Measurements from ENCODE around the gene TRPM5.

The TRPM5 gene

GRCh38 chr11:2406451-2406850 is 37.9 kb downstream of the TRPM5 start:
- peaks cover 15% of the 10 kb centered on the region for H3K36me3 ChIP-seq (replicated peaks)
- no peak overlapping the region for H3K27ac ChIP-seq
- no peak for DNase-seq
- in situ Hi-C loops (cut with HindIII; ENCODE audit: low pct_ligation_motif_present, low sequenced_read_pairs): no loop called here
- TF ChIP-seq CTCF (IDR thresholded peaks at IDR 0.05; ENCODE audit: low read depth, low read length, missing control alignments): no peak
- H3K4me3 ChIP-seq (ENCODE audit: low read depth, low read length): no peak overlapping the region
- peaks cover 2% of the 10 kb centered on the region for H3K27me3 ChIP-seq (replicated peaks)

GRCh38 chr11:2404735-2405196 is 39.5 kb downstream of the TRPM5 start:
- peaks cover 2% of the 10 kb centered on the region for H3K27me3 ChIP-seq (replicated peaks)
- no peak overlapping the region for H3K4me3 ChIP-seq (ENCODE audit: low read depth, low read length)
- no peak for TF ChIP-seq CTCF (IDR thresholded peaks at IDR 0.05; ENCODE audit: low read depth, low read length, missing control alignments)
- no peak for DNase-seq
- H3K27ac ChIP-seq: no peak overlapping the region
- in situ Hi-C loops (cut with HindIII; ENCODE audit: low pct_ligation_motif_present, low sequenced_read_pairs): no loop called here
- H3K36me3 ChIP-seq (replicated peaks): peaks cover 15% of the 10 kb centered on the region

GRCh38 chr11:2402890-2403645 is 41.2 kb downstream of the TRPM5 start:
- no peak overlapping the region for H3K27ac ChIP-seq
- TF ChIP-seq CTCF (IDR thresholded peaks at IDR 0.05; ENCODE audit: low read depth, low read length, missing control alignments): no peak
- in situ Hi-C loops (cut with HindIII; ENCODE audit: low pct_ligation_motif_present, low sequenced_read_pairs): no loop called here
- H3K36me3 ChIP-seq (replicated peaks): peaks cover 18% of the 10 kb centered on the region
- no peak overlapping the region for H3K4me3 ChIP-seq (ENCODE audit: low read depth, low read length)
- no peak for DNase-seq
- H3K27me3 ChIP-seq (replicated peaks): no peaks in the 10 kb centered on the region

GRCh38 chr11:2402106-2402505 is 42.2 kb downstream of the TRPM5 start:
- H3K27ac ChIP-seq: no peak overlapping the region
- no peak for DNase-seq
- H3K4me3 ChIP-seq (ENCODE audit: low read depth, low read length): peak overlapping the region; percentile 98
- in situ Hi-C loops (cut with HindIII; ENCODE audit: low pct_ligation_motif_present, low sequenced_read_pairs): no loop called here
- peaks cover 21% of the 10 kb centered on the region for H3K36me3 ChIP-seq (replicated peaks)
- TF ChIP-seq CTCF (IDR thresholded peaks at IDR 0.05; ENCODE audit: low read depth, low read length, missing control alignments): no peak
- no peaks in the 10 kb centered on the region for H3K27me3 ChIP-seq (replicated peaks)

GRCh38 chr11:2401436-2401984 is 42.8 kb downstream of the TRPM5 start:
- Histone ChIP-seq H3K36me3 (replicated peaks) (peaks cover 27% of the 10 kb centered on the region), H3K4me3 (ENCODE audit: low read depth, low read length) (peak overlapping the region; percentile 98), H3K27me3 (replicated peaks) (no peaks in the 10 kb centered on the region), H3K27ac (peak overlapping the region; percentile 74)
- no peak for TF ChIP-seq CTCF (IDR thresholded peaks at IDR 0.05; ENCODE audit: low read depth, low read length, missing control alignments)
- DNase-seq: no peak
- in situ Hi-C loops (cut with HindIII; ENCODE audit: low pct_ligation_motif_present, low sequenced_read_pairs): no loop called here

Data from brain microvascular endothelial cell (primary cell).